GM18502 (cell line): ENCODE data around the gene ARFGAP1.
"Not testable (repeated sequence)": the region's sequence is repeated elsewhere in the genome, so short reads cannot be mapped to it uniquely, and the experiment has no call there.

ENCODE experiments used
- ATAC-seq: cut with Tn5 transposase; IDR thresholded peaks from one replicate; pipeline ENCODE4 v1.9.1; 2021; ENCODE audit warnings: mild to moderate bottlenecking; ENCODE audit not compliant: unreplicated experiment, poor library complexity

The ARFGAP1 gene

GRCh38 chr20:63329331-63330083 lies 56.9 kb downstream of the ARFGAP1 start:
- no peak for ATAC-seq

- ATAC-seq, result no peak
Observed at GRCh38 chr20:63330084-63330760, 57.6 kb downstream of the ARFGAP1 start.

- no peak for ATAC-seq
Observed at GRCh38 chr20:63330940-63331339, 58.3 kb downstream of the ARFGAP1 start.

GRCh38 chr20:63331741-63332400 lies 59.3 kb downstream of the ARFGAP1 start:
- ATAC-seq, result no peak

GRCh38 chr20:63332488-63333240 lies 60.1 kb downstream of the ARFGAP1 start:
- no peak for ATAC-seq

GRCh38 chr20:63333241-63333836 lies 60.7 kb downstream of the ARFGAP1 start:
- ATAC-seq, result no peak

GRCh38 chr20:63334356-63334755 lies 61.7 kb downstream of the ARFGAP1 start:
- ATAC-seq, result no peak

- not testable (repeated sequence) for ATAC-seq
Observed at GRCh38 chr20:63335060-63335459, 62.4 kb downstream of the ARFGAP1 start.

- no peak for ATAC-seq
Observed at GRCh38 chr20:63335711-63336110, 63.1 kb downstream of the ARFGAP1 start.

- no peak for ATAC-seq
Observed at GRCh38 chr20:63336232-63336752, 63.7 kb downstream of the ARFGAP1 start.

GRCh38 chr20:63337786-63338420 lies 65.3 kb downstream of the ARFGAP1 start:
- ATAC-seq, result no peak
